Erythroblast (primary cell): ENCODE data around the gene ADGRD1.

Source experiments
- GATA1 ChIP-seq: IDR thresholded peaks from 2 replicates; pipeline ENCODE4 v1.6.1; 2011; ENCODE audit warnings: low read depth, mild to moderate bottlenecking, control low read depth, low read length, moderate library complexity
- POLR2A ChIP-seq: IDR thresholded peaks from 2 replicates; pipeline ENCODE4 v1.6.1; 2011; ENCODE audit warnings: mild to moderate bottlenecking, low read length

DNA sequence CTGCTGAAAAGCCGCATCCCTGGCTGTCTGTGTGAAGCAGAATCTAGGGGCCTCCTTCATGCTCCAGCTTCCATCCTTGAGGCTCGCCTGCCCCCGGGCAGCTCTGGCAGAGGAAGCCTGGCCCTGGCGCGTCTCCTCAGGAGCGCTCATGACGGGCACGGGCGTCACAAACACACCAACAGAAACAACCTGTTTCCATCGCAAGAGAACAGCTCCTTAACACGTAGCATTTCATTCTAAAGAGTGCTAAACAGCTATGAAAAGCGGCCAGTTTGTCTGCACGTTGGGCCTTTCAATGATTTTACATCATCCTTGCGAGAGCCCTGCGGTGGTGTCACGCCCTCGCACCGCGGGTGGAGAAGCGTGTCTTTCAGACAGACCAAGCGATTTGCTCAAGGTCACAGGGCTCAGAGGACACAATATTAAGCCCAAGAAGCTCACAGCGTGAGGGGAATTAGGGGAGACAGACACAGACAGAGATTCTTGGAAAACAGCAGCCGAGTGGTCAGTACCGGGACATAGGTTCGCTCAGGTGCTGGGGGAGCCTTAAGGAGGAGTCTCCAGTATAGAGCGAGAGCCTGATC is 4.9 kb downstream of the ADGRD1 start:
- TF ChIP-seq POLR2A, result no peak
- TF ChIP-seq GATA1, result no peak
